ENCODE results near the gene TNFSF9. TPM values are rescaled to one million over a fixed set of nuclear protein-coding genes. Genes with fewer than 3 reads are reported as not detected.

The TNFSF9 gene
- total and polyA plus RNA-seq, 2 of the 8 experiments (the other 6 are each of a cell fraction or from before 2014, with no cell fraction given): 1.7 to 4.4 TPM

DNA sequence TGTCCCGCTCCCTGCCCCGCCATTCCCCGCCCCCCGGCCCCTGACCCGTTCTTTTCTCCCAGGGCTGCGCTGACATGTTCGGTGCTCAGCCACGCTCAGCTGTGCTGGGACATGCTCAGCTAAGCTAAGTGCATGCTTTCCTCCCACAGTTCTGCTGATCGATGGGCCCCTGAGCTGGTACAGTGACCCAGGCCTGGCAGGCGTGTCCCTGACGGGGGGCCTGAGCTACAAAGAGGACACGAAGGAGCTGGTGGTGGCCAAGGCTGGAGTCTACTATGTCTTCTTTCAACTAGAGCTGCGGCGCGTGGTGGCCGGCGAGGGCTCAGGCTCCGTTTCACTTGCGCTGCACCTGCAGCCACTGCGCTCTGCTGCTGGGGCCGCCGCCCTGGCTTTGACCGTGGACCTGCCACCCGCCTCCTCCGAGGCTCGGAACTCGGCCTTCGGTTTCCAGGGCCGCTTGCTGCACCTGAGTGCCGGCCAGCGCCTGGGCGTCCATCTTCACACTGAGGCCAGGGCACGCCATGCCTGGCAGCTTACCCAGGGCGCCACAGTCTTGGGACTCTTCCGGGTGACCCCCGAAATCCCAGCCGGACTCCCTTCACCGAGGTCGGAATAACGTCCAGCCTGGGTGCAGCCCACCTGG, 3.7 kb downstream of the TNFSF9 start:
- FAIRE-seq (no peak), DNase-seq (ENCODE audit: low read depth in 1 of 2, low spot score in 2 of 2) (peak in 1 of 2 experiments; percentile 71)
- H3K23ac ChIP-seq (ENCODE audit: insufficient read length): no peak overlapping the region
- ChIA-PET POLR2A (ENCODE audit: partially characterized antibody) (interaction anchor here (0.6 to 6.7 kb wide), 5 partner anchors 18 to 204 kb away, joined by 3 to 72 read pairs (median 3); no protein-coding TSS in a partner anchor), CTCF (ENCODE audit: partially characterized antibody) (interaction anchor here (0.6 to 1.9 kb wide), 5 partner anchors 13 to 545 kb away, joined by 3 to 7 read pairs (median 4); no protein-coding TSS in a partner anchor)
- H3K4me3 ChIP-seq (ENCODE audit: extremely low read depth in 1 of 4, insufficient read depth in 2 of 4, low read depth in 3 of 4, low read length in 4 of 4): peak overlapping the region in 3 of 4 experiments; percentile 5 to 61 (median 12); a peak in 4 of 8 replicates
- H3K4me2 ChIP-seq (ENCODE audit: insufficient read depth in 1 of 2, low read depth in 2 of 2, low read length in 2 of 2): peak overlapping the region; percentile 66 to 85
- H4K91ac ChIP-seq (replicated peaks; ENCODE audit: insufficient read length, low read length): no peak overlapping the region
- WGBS, 2 experiments (ENCODE audit: extremely low coverage in 1 of 2, insufficient coverage in 1 of 2, insufficient read length in 1 of 2, insufficient replicate concordance in 2 of 2, low coverage in 1 of 2, low lambda C conversion rate in 2 of 2, missing lambda C conversion rate in 1 of 2): 43% methylated on average over 34 of the region's 40 CpGs; no CpG with 5 or more reads in 1 of the 2 experiments
- H2BK12ac ChIP-seq (ENCODE audit: low read depth, low read length): peak overlapping the region; percentile 43; the same call in 1 of the 2 replicates
- H2BK20ac ChIP-seq (ENCODE audit: low read length): no peak overlapping the region
- H3K79me2 ChIP-seq (ENCODE audit: control insufficient read depth in 1 of 2, insufficient read depth in 2 of 2, low read length in 2 of 2): no peaks in the 10 kb centered on the region
- H4K8ac ChIP-seq (ENCODE audit: extremely low read depth, insufficient read depth, low read length): no peak overlapping the region
- H3K9ac ChIP-seq (replicated peaks in 1 of 4; ENCODE audit: extremely low read depth in 1 of 4, low read depth in 3 of 4, low read length in 3 of 4): no peak overlapping the region
- H2AFZ ChIP-seq (ENCODE audit: low read length): no peak overlapping the region
- no peak overlapping the region for H2AK5ac ChIP-seq (ENCODE audit: low read depth, low read length)
- no peak overlapping the region for H3K14ac ChIP-seq (ENCODE audit: insufficient read length)
- H4K20me1 ChIP-seq (replicated peaks in 1 of 2; ENCODE audit: control insufficient read depth in 1 of 2, insufficient read depth in 2 of 2, low read length in 2 of 2): peaks cover 0 to 4% of the 10 kb centered on the region in 2 experiments
- peaks cover 4% of the 10 kb centered on the region for H3K79me1 ChIP-seq (ENCODE audit: low read depth, low read length)
- H3K4ac ChIP-seq (replicated peaks; ENCODE audit: insufficient read length, low read depth, low read length): no peak overlapping the region
- H3K27me3 ChIP-seq (replicated peaks in 1 of 4; ENCODE audit: control insufficient read depth in 3 of 4, extremely low read depth in 1 of 4, insufficient read depth in 3 of 4, low read length in 3 of 4): peaks cover 17 to 43% (median 39%) of the 10 kb centered on the region in 4 experiments
- peaks cover 4 to 9% of the 10 kb centered on the region in 2 experiments; a peak in 2 of 4 replicates for H3K9me3 ChIP-seq (ENCODE audit: insufficient read depth in 2 of 2, low read depth in 1 of 2, low read length in 1 of 2)
- H4K5ac ChIP-seq (ENCODE audit: insufficient read length, low read depth, low read length): peak overlapping the region; percentile 16
- H2BK15ac ChIP-seq (ENCODE audit: low read length): no peak overlapping the region; the same call in 1 of the 2 replicates
- no peaks in the 10 kb centered on the region; a peak in 1 of 8 replicates for H3K36me3 ChIP-seq (ENCODE audit: control insufficient read depth in 2 of 4, insufficient read depth in 4 of 4, low read length in 3 of 4)
- H3K23me2 ChIP-seq (ENCODE audit: low read depth, low read length): peaks cover 20% of the 10 kb centered on the region
- peak overlapping the region; percentile 11 for H3K18ac ChIP-seq (ENCODE audit: extremely low read depth, low read length)
- H2BK5ac ChIP-seq (ENCODE audit: low read depth, low read length): no peak overlapping the region
- no peak overlapping the region for H3K56ac ChIP-seq (replicated peaks; ENCODE audit: insufficient read length, low read depth, low read length)
- peaks cover 5 to 26% (median 14%) of the 10 kb centered on the region in 4 experiments for H3K4me1 ChIP-seq (replicated peaks in 1 of 4; ENCODE audit: control insufficient read depth in 3 of 4, insufficient read depth in 4 of 4, low read length in 3 of 4)
- no peak overlapping the region for H3K27ac ChIP-seq (ENCODE audit: low read depth, low read length)
- no peak overlapping the region for H2BK120ac ChIP-seq (replicated peaks; ENCODE audit: low read depth, low read length)
- TF ChIP-seq RNF2 (IDR thresholded peaks at IDR 0.05; ENCODE audit: borderline replicate concordance, low read depth, low read length, missing control alignments, poor library complexity, severe bottlenecking) (no peak), POLR2A (IDR thresholded peaks at IDR 0.05; ENCODE audit: control extremely low read depth in 1 of 2, low read depth in 2 of 2, low read length in 2 of 2) (no peak)

All from H1 (cell line).